ENCODE data around the gene MAP4K3.

Gene MAP4K3

DNA sequence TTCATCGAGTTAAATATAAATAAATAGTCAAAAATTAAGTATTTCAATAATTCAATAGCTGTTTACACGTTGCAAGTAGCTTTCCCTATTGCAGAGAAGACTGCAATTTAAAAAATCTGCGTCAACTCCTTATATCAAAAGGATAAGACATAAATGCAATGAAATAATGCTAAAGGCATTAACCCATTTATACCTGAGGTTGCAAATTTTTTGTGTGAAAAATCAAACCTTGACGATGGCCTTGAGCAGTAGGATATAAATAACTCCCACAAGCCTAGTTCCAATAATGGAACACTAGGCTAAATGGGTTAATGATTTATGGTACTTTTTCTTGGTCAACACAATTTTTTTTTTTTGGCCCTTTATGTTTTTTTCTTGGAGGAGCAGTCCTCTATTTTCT lies 116.9 kb downstream of the MAP4K3 start:
- H3K4me3 ChIP-seq, result no peak overlapping the region
- in situ Hi-C loops (cut with MboI; ENCODE audit: low sequenced_read_pairs), result no loop called here

DNA sequence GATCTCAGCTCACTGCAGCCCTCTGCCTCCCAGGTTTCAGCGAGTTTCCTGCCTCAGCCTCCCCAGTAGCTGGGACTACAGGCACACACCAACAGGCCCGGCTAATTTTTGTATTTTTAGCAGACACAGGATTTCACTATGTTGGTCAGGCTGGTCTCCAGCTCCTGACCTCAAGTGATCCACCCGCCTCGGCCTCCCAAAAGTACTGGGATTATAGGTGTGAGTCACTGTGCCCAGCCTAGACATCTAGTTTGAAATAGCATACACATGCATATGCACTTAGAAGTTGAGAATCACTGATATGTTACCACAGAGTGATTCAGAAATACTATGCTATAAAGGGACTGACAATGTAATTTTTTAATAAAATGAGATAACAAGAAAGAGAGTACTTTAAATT lies 123.5 kb downstream of the MAP4K3 start:
- in situ Hi-C loops (cut with MboI; ENCODE audit: low sequenced_read_pairs), result no loop called here
- H3K4me1 ChIP-seq, result no peaks in the 10 kb centered on the region
- no peaks in the 10 kb centered on the region for H3K9me3 ChIP-seq
- H3K36me3 ChIP-seq (replicated peaks), result peaks cover 20% of the 10 kb centered on the region
- no peak overlapping the region for H3K4me3 ChIP-seq
- H3K27me3 ChIP-seq (ENCODE audit: low read depth), result no peaks in the 10 kb centered on the region
- no peak for DNase-seq (ENCODE audit: low spot score in 2 of 2)

More for the DNA sequence above, 116.9 kb downstream of the MAP4K3 start:
- H3K4me1 ChIP-seq, result peaks cover 31% of the 10 kb centered on the region
- no peak for DNase-seq (ENCODE audit: low spot score in 2 of 2)
- H3K27me3 ChIP-seq (ENCODE audit: low read depth), result no peaks in the 10 kb centered on the region
- peaks cover 15% of the 10 kb centered on the region for H3K36me3 ChIP-seq (replicated peaks)
- no peaks in the 10 kb centered on the region for H3K9me3 ChIP-seq

DNA sequence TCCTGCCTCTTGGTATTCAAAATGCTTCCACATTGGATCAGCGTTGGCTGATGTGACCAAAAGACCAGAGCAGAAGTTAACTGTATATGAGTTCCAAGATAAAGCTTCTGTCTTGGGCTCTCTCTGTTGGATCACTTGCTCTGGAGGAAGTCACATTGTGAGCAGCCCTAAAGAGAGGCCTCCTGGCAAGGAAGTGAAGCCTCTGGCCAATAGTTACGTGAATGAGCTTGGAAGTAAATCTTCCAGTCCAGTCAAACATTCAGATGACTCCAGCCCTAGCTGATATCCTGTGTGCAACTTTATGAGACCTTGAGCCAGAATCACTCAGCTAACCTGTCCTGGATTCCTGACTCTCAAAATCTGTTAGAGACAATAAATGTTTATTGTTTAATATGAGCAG lies 125.6 kb downstream of the MAP4K3 start:
- Histone ChIP-seq H3K27me3 (ENCODE audit: low read depth) (no peaks in the 10 kb centered on the region), H3K36me3 (replicated peaks) (peaks cover 12% of the 10 kb centered on the region; the same call in 1 of the 2 replicates), H3K9me3 (no peaks in the 10 kb centered on the region), H3K4me3 (no peak overlapping the region), H3K4me1 (peaks cover 6% of the 10 kb centered on the region)
- in situ Hi-C loops (cut with MboI; ENCODE audit: low sequenced_read_pairs), result no loop called here
- no peak for DNase-seq (ENCODE audit: low spot score in 2 of 2)

DNA sequence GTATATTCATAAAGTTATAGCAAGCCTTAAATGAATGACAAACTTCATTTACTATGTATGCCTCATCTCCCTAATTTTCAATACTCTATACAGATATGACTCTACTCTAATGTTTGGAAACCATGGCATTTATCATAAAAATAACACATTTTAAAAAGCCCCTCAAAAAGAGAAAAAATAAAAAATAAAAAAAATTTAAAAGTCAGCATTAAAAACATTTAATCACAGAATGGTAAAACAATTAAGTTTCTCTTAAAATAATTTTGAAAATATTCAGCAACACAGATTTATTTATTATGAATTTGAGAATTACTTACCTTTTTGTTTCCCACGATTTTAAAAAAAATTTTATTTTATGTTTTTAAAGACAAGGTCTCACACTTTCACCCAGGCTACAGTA lies 128.3 kb downstream of the MAP4K3 start:
- no peaks in the 10 kb centered on the region for H3K27me3 ChIP-seq (ENCODE audit: low read depth)
- H3K9me3 ChIP-seq, result no peaks in the 10 kb centered on the region
- no peak for DNase-seq (ENCODE audit: low spot score in 2 of 2)
- peaks cover 33% of the 10 kb centered on the region for H3K4me1 ChIP-seq
- in situ Hi-C loops (cut with MboI; ENCODE audit: low sequenced_read_pairs), result no loop called here
- H3K36me3 ChIP-seq (replicated peaks), result peaks cover 12% of the 10 kb centered on the region; the same call in 1 of the 2 replicates
- H3K4me3 ChIP-seq, result no peak overlapping the region

DNA sequence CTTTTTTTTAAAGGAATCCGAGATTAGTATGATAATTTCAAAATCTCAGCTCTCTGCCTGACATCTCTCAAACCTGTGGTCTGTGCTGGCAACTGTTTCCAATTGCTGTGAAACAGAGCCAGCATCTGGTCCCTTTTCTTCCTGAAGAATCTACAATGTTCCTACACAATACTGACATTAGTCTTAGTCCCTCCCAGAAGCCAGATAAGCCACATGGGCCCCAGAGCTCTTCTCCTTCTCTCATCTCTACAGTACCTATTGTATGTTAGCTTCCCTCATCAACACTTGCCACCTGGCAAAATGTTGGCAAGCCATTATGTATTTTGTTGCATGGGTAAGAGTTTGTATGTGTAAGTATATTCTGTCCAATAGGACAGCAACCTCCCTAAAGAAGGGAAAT lies 130.5 kb downstream of the MAP4K3 start:
- in situ Hi-C loops (cut with MboI; ENCODE audit: low sequenced_read_pairs), result no loop called here

DNA sequence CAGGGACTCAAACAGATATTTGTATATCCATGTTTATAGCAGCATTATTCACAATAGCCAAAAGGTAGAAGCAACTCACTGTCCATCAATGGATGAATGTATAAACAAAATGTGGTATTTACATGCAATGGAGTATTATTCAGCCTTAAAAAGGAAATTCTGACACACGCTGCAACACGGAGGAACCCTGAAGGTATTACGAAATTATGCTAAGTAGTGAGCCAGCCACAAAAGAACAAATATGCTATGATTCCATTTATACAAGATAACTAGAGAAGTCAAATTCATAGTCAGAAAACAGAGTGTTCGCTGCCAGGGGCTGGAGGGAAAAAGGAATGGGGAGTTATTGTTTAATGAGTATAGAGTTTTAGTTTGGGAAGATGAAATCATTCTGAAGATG lies 132.4 kb downstream of the MAP4K3 start:
- Histone ChIP-seq H3K4me3 (no peak overlapping the region), H3K27me3 (ENCODE audit: low read depth) (no peaks in the 10 kb centered on the region), H3K9me3 (no peaks in the 10 kb centered on the region), H3K36me3 (replicated peaks) (no peaks in the 10 kb centered on the region; the same call in 1 of the 2 replicates), H3K4me1 (peaks cover 68% of the 10 kb centered on the region)
- in situ Hi-C loops (cut with MboI; ENCODE audit: low sequenced_read_pairs), result no loop called here
- no peak for DNase-seq (ENCODE audit: low spot score in 2 of 2)

More for the DNA sequence above, 130.5 kb downstream of the MAP4K3 start:
- Histone ChIP-seq H3K4me1 (peaks cover 54% of the 10 kb centered on the region), H3K9me3 (no peaks in the 10 kb centered on the region), H3K4me3 (no peak overlapping the region), H3K36me3 (replicated peaks) (peaks cover 4% of the 10 kb centered on the region; the same call in 1 of the 2 replicates), H3K27me3 (ENCODE audit: low read depth) (no peaks in the 10 kb centered on the region)
- no peak for DNase-seq (ENCODE audit: low spot score in 2 of 2)

DNA sequence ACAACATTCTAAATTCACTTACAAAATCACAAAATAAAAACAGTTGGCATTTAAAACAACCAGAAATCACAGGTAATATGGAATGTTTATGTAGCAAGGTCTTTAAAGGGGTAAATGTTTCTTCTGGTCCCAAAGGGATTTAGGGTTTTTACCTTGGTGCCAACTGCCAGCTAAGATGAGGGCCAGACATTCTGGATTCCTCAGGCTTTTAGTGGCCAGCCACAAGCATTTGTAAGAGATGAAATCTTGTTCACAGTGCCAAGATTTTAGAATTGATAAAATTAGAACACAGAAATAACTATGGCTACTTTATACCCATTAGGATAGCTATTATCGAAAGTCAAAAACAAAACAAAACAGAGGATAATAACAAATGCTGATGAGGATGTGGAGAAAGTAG lies 132.9 kb downstream of the MAP4K3 start:
- no peak for DNase-seq (ENCODE audit: low spot score in 2 of 2)
- H3K4me1 ChIP-seq, result peaks cover 73% of the 10 kb centered on the region
- in situ Hi-C loops (cut with MboI; ENCODE audit: low sequenced_read_pairs), result no loop called here

DNA sequence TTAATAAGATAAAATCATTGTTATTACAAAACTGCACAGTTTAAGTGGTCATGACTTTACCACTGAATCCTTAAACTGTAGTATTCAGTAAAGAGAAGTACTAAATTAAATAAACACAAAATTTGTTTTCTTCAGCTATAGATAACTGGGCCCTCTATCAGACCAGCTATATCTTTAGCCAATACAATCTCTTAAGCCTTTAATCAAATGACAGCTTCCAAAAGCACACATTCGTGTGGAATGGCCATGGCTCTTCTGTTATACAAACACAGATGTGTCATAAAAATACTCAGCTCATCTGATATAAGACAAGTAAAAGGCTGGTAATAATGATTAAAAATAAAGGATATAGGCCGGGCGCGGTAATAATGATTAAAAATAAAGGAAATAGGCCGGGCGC lies 135.7 kb downstream of the MAP4K3 start:
- Histone ChIP-seq H3K4me1 (peaks cover 78% of the 10 kb centered on the region), H3K4me3 (no peak overlapping the region), H3K36me3 (replicated peaks) (no peaks in the 10 kb centered on the region; the same call in 1 of the 2 replicates), H3K27me3 (ENCODE audit: low read depth) (no peaks in the 10 kb centered on the region), H3K9me3 (no peaks in the 10 kb centered on the region)
- in situ Hi-C loops (cut with MboI; ENCODE audit: low sequenced_read_pairs), result no loop called here
- DNase-seq (ENCODE audit: low spot score in 2 of 2), result no peak

More for the DNA sequence above, 132.9 kb downstream of the MAP4K3 start:
- no peaks in the 10 kb centered on the region for H3K27me3 ChIP-seq (ENCODE audit: low read depth)
- H3K4me3 ChIP-seq, result no peak overlapping the region
- no peaks in the 10 kb centered on the region; the same call in 1 of the 2 replicates for H3K36me3 ChIP-seq (replicated peaks)
- H3K9me3 ChIP-seq, result no peaks in the 10 kb centered on the region

DNA sequence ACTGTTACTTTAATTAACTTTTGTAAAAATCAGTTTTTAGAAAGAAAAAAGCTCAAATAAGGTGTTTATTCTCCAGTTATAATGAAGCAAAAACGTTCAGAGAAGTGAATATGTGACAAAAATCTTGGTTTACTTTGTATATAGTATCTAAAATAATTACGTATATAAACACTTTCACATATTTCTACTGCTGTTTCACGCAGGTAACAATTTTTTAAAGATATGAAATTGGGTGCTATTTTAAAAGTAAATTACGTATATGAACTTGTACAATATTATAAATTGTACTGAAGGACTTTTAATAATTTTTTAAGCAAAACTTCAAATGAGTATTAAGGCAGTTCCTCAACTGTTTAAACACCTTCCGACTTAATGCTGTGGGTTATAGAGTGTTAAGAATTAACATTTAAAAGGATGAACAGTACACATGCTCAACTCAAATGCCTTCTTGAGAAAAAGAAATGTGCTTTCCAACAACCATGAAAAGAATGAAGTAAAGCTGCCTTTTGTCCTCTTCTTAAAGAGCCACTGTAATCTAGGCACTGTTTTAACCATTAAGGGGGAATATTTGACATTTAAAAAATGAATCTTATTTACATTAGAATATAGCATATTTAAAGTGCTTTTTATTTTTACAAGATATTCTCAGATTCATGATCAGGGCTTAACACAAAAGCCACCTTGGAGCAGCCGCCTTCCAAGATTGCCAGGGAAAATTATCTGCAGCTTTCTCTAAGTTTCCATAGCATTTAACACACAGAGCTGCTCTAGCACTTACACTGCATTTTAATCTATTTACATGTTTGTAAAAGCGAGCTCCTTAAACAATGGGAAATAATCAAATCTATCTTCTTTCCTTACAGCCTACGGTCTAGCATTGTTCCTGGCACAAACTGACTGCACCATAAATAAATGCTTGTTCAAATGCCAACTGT lies 136.8 kb downstream of the MAP4K3 start:
- Histone ChIP-seq H3K4me3 (no peak overlapping the region), H3K27me3 (ENCODE audit: low read depth) (no peaks in the 10 kb centered on the region), H3K36me3 (replicated peaks) (no peaks in the 10 kb centered on the region; the same call in 1 of the 2 replicates), H3K9me3 (no peaks in the 10 kb centered on the region), H3K4me1 (peaks cover 76% of the 10 kb centered on the region)
- peak; percentile 74 to 100 for DNase-seq (ENCODE audit: low spot score in 2 of 2)
- in situ Hi-C loops (cut with MboI; ENCODE audit: low sequenced_read_pairs), result no loop called here

DNA sequence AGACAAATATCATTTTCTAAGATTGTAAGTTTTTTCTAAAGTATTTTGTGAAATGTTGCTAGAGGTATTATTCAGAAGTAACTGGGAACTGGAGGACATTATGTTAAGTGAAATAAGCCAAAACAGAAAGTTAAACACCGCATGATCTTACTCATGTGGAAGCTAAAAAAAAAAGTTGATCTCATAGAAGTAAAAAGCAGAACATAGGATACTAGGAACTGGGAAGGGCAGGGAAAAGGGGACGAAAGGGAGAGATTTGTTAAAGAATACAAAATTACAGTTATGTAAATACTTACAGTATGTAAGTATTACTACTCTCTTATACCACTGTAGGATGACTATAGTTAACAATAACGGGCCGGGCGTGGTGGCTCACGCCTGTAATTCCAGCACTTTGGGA lies 146.7 kb downstream of the MAP4K3 start:
- Histone ChIP-seq H3K4me3 (no peak overlapping the region), H3K9me3 (no peaks in the 10 kb centered on the region), H3K36me3 (replicated peaks) (peaks cover 48% of the 10 kb centered on the region), H3K4me1 (peaks cover 7% of the 10 kb centered on the region), H3K27me3 (ENCODE audit: low read depth) (no peaks in the 10 kb centered on the region)
- no peak for DNase-seq (ENCODE audit: low spot score in 2 of 2)
- in situ Hi-C loops (cut with MboI; ENCODE audit: low sequenced_read_pairs), result no loop called here

DNA sequence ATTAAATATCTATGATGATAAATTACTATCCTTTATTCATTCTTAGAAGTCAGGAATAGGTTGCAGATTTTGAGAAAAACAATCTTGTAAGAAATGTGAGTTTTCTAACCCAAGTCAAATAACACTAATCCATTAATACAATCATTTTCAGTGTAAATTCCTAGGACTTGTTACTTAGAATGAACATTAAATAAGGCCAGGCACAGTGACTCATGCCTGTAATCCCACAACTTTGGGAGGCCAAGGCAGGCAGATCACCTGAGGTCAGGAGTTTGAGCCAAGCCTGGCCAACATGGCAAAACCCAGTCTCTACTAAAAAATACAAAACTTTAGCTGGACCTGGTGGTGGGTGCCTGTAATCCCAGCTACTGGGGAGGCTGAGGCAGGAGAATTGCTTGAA lies 147.5 kb downstream of the MAP4K3 start:
- in situ Hi-C loops (cut with MboI; ENCODE audit: low sequenced_read_pairs), result no loop called here
- no peak for DNase-seq (ENCODE audit: low spot score in 2 of 2)
- peaks cover 4% of the 10 kb centered on the region for H3K4me1 ChIP-seq
- no peaks in the 10 kb centered on the region for H3K27me3 ChIP-seq (ENCODE audit: low read depth)
- no peak overlapping the region for H3K4me3 ChIP-seq
- H3K36me3 ChIP-seq (replicated peaks), result peaks cover 51% of the 10 kb centered on the region
- H3K9me3 ChIP-seq, result no peaks in the 10 kb centered on the region

DNA sequence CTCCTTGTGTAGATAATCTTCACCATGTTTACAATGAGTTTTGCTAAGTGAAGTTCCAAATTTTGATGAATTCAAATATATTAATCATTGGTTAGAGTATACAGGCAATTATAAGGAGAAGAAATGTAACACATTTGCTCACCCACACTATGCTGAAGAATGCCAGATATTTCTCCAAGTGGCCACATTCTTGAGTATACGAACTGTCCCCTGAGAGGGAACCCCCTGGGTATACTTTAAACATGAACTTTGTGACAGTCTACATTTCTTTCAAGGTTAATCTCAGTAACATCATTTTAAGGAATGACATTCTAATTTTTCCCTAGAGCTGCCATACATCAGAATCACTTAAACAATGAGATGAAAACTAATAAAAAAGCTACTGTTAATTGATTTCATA lies 153.5 kb downstream of the MAP4K3 start:
- no peaks in the 10 kb centered on the region for H3K9me3 ChIP-seq
- in situ Hi-C loops (cut with MboI; ENCODE audit: low sequenced_read_pairs), result no loop called here
- peaks cover 14% of the 10 kb centered on the region for H3K4me1 ChIP-seq
- no peak for DNase-seq (ENCODE audit: low spot score in 2 of 2)
- H3K27me3 ChIP-seq (ENCODE audit: low read depth), result no peaks in the 10 kb centered on the region
- no peak overlapping the region for H3K4me3 ChIP-seq
- H3K36me3 ChIP-seq (replicated peaks), result peaks cover 39% of the 10 kb centered on the region

DNA sequence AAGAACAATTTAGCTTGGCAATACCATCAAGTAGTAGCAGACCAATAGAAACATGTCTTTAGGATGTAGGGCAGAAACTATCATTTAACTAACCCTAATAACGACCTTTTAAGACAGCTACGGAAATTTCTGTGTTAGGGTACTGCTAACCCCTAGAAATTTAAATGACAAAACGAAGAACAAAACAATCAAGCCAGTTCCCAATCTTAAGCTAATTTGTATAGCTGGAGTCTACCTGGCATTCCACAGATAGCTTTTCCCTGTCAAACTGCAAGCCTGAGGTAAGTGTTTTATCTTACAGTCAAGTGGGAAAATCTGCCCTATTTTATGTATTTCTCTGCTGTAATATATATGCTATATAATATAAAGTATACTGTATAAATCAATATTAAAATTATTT lies 155.7 kb downstream of the MAP4K3 start:
- in situ Hi-C loops (cut with MboI; ENCODE audit: low sequenced_read_pairs), result no loop called here
- H3K4me1 ChIP-seq, result peaks cover 14% of the 10 kb centered on the region
- DNase-seq (ENCODE audit: low spot score in 2 of 2), result no peak
- no peak overlapping the region for H3K4me3 ChIP-seq
- no peaks in the 10 kb centered on the region for H3K27me3 ChIP-seq (ENCODE audit: low read depth)
- peaks cover 46% of the 10 kb centered on the region for H3K36me3 ChIP-seq (replicated peaks)
- H3K9me3 ChIP-seq, result no peaks in the 10 kb centered on the region

DNA sequence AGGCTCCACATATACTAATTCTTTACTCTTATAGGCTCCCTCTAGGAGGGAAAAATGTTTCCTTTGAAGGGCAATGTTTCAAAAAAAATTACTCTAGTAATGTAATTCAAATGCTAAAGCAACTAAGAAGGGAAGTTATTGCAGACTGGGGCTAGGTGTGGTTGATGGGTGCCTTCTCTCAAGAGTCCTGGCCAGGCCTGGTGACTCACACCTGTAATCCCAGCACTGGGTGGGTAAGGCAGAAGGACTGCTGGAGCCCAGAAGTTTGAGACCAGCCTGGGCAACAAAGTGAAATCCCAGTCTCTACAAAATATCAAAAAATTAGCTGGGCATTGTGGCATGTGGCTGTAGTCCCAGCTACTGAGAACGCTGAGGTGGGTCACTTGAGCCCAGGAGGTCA lies 162.1 kb downstream of the MAP4K3 start:
- H3K4me1 ChIP-seq, result peaks cover 7% of the 10 kb centered on the region
- H3K36me3 ChIP-seq (replicated peaks), result peaks cover 39% of the 10 kb centered on the region
- H3K4me3 ChIP-seq, result no peak overlapping the region
- no peaks in the 10 kb centered on the region for H3K9me3 ChIP-seq
- no peaks in the 10 kb centered on the region for H3K27me3 ChIP-seq (ENCODE audit: low read depth)
- DNase-seq (ENCODE audit: low spot score in 2 of 2), result no peak
- in situ Hi-C loops (cut with MboI; ENCODE audit: low sequenced_read_pairs), result no loop called here

Measured in HAP-1 (cell line).